Posterior cingulate gyrus (tissue), 11 donors: ENCODE measurements around the gene SETD2.

Source experiments
- DNase-seq, 10 donors: peaks; one replicate each; pipeline versions ENCODE4 v3.0.0 to v3.0.0-alpha.2; 2020 to 2021; ENCODE audit warnings: mixed read lengths in 3 of 10
- intact Hi-C: fragments of 100-400 bp; cut with DNase I; formaldehyde crosslinking; loops from one replicate; pipeline ENCODE4 v1.15.1; 2023

The SETD2 gene

DNA sequence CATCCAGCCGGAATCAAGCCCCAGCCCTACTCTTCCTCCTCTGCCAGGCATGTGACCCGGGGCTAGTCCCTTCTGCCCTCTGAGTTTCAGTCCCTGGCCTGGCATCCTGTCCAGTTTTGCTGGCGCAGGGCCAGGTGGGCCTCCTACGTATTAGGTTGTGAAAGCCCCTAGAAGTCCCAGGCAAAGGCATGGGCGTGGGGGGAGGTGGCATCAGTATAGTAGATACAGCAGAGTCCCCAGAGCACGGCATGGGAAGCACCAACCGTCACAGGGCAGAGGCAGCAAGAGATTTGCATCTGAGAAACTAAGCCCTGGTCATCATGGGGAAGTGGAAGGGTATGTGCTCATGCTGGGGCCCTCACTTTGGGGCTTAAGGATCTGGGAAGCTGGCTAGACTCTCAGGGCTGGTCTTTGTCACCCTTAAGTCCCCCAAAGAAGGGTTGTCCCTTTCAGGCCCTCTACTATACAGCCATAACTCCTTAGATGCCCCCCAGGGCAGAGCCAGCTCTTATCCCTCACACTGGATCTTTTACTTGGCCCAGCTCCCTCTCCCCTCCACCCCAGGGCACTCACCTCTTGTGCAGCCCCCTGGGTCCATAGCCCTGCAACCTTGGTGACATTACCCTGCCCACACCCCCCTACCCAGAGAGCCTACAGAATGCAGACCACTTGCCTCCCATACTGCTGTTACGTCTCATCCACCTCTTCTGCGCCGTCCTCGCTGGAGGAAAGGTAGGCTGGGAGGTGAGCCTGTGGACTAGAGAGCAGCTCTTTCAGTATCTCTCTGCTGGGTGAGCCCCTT, 173.1 kb downstream of the SETD2 start:
- intact Hi-C loops = no loop called here
- peak in 1 of 10 donors; percentile 34 for DNase-seq

DNA sequence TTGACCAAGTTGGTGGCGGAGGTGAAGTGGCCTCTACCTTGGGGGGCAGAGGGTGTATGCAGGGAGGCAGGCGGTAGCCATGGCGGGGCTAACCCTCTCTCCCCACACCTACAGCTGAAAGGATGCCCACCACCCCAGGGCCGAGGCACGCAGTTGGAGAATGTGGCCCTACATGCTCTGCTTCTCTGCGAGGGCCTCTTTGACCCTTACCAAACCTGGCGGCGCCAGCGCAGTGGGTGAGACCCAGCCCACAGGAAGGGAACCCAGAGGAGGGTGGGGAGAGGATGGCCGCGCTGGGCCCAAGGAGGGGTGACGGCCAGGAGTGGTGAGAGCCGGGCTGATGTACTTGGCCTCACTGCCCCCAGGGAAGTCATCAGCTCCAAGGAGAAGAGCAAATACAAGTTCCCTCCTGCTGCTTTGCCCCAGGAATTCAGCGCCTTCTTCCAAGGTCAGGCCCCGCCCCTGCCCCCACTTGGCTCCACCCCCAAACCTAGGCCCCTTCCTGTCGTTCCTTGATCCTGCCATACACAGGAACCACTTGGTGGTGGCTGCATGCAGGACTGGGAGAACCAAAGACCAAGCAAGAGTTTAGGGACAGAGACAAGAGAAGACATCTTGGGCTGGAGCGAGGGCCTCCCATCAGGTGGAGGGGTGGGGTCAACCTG, 174.6 kb downstream of the SETD2 start:
- intact Hi-C loops = no loop called here
- DNase-seq = no peak

DNA sequence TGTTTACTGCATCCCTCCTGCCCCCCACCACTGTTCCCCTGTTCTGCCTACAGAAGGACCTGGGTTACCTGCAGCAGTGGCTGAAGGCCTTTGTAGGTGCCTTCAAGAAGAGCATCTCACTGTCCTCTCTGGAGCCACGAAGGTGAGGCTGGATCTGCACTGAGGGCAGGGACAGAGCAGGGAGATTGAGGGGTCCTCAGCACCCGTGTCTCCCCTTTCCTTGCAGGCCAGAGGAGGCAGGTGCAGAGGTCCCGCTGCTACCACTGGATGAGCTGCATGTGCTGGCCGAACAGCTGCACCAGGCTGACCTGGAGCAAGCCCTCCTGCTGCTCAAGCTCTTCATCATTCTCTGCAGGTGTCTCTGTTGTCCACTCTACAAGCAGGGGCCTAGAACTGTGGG, 175.3 kb downstream of the SETD2 start:
- intact Hi-C loops = no loop called here
- DNase-seq = no peak

DNA sequence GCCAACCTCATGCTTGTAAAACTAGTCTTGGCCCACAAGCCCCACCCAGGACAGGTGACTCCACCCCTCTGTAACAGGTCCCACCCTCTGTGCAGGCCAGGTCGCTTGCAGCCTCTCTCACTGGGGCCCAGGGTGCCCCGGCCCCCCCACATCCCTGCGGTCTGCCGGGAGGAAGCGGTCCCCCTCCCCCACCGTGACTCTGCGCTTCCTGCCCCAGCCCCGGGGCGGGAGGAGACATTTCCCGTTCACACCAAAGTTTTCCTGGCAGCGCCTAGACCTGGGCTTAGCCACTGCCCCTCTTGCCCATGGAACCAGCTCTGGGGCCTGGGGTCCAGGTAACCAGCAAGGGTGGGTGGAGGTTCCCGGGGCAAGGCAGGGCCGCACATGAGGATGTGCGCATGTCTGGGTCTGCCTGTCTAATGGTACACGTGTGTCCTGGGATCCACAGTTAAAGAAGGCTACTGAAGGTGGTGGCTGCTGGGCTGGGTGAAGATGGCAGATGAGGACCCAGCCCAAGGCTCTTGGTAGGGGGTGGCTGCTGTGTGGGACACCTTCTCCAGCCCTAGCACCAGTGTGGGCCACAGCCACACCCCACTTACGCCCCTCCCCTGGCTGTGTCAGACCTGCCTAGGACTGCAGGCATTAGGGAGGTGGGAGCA, 176.0 kb downstream of the SETD2 start:
- intact Hi-C loops = no loop called here
- DNase-seq = peak in 2 of 10 donors; percentile 25 to 86

DNA sequence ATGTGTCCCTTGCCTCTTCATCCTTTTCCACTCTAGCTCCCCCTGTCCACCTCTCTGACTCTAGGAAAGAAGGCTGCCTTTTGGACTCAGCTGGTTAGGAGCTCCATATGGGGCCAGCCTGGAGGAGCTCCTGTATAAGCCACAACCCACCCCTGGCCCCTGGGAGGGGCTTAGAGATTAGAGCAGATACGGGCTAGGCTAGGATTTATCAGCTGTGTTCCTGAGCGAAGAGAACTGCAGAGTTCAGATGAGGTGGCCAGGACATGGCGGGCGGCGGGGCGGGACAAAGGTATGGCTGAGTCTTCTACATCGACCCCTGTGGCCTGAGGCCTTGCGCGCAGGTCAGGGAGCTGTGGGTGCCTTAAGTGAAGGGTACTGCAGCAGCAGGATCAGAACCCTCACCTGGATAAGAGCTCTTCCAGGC, 176.6 kb downstream of the SETD2 start:
- intact Hi-C loops = no loop called here
- peak in 1 of 10 donors; percentile 57 for DNase-seq

DNA sequence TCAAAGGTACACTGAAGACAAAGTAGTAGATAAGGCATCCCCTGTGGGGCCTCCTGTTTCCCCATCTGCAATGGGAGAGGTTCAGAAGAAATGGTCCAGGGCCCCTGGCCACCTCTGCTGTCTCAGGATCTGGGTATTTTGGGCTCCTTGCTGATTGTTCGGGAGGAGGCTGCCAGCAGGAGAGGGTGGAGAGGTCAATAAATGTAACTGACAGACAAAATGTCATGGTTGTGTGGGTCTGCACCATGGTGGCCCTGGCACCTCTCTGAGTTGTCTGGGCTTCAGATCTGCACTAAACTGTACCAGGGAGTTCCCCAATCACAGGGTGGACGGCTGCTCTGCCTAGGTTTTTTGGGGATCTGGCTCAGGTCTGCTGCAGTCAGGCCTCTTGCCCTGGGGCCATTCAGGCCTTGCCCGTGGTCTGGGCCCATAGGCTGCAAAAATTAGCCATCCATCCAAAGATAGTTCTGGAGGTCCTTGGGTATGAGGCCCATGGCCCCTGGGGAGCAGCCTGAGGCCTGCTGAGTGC, 177.1 kb downstream of the SETD2 start:
- intact Hi-C loops = no loop called here
- DNase-seq = peak in 2 of 10 donors; percentile 58 to 74

DNA sequence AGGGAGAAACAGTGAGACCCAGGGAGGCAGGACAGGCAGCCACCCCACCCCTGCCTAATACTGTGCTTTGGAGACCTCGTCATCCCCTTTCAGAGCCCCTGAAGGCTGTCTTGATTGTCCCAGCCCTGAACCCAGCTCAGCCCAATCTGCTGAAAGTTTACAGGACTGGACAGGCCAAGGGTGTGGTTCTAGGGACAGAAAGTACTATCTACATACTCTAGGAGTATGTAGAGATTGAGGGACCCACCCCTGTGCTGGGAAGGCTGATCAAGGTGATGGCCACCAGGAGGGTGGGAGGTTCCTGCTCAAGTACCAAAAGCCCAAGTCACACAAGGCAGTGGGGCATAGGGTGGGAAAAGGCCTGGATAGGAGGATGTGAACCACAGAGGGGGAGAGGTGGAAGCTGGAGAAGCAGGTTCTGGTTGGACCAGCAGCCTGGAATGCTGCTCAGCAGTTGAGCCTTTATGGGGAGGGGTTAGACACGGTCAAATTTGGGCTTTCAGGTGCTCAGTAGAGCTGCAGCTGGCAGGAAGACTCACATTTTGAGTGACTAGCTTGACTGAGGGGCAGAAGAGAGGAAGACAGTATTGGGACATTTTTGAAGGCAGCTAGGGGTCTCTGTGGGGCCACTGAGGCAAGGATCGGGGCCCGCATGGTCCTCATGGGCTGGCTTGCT, 177.7 kb downstream of the SETD2 start:
- intact Hi-C loops = no loop called here
- peak in 4 of 10 donors; percentile 1 to 43 (median 14) for DNase-seq

DNA sequence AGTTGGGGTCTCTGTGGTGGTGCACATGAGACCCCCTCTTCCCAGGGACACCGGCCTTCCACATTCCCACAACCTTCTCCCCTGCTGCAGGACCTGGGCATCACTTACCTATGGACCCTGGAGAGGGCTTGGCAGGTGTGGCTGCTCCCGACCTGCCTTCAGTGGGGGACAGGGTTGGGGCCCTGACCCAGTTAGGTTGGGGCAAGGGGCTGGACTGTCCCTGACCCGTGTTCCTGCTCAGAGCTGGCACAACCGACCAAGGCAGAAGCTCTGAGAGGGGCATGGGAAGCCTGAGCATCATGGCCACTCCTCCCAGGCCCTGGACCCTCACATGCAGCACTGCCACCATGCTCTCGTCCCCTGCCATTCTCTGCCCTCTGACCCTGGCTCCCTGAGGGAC, 178.3 kb downstream of the SETD2 start:
- intact Hi-C loops = no loop called here

DNA sequence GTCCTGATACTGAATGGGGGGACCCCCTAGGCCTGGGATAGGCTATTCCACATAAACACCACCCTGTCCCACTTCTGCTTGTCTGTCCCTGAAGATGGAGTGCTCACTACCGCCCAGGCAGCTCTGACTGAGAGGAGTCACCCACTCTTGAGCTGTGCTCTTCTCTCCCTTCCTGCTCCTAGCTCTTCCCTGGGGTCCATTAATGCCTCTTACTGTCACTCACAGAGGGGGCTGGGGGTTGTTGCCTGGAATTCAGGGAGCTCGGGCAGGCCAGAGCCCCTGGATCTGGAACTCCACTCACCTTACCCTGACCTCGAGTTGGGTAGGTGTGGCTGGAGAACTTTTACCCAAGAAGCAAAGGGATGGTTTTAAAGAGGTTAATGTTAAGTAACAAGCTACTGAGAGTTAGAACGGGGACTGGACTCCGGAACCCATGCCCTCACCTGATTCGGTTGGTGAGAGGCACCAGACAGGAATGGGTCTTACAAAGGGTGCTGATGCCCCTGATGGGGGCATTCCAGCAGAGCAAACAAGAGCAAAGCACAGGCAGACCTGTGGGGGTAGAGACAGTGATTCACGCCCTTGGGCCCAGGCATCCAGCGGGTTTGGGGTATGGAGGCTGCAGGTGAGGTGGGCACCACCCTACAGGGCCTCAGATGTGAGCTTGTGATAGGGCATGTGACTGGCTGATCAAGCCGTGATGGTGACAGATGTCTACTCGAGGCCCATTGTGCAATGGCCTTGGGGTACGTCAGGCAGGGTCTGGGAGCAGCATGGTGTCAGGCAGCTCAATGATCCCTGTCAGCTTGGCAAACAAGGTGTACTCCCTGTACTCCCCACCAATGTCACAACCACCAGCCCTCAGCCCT, 179.1 kb downstream of the SETD2 start:
- DNase-seq = peak in 4 of 10 donors; percentile 0 to 72 (median 32)
- intact Hi-C loops = no loop called here

More for the DNA sequence above, 178.3 kb downstream of the SETD2 start:
- DNase-seq = peak in 4 of 10 donors; percentile 1 to 52 (median 14)

DNA sequence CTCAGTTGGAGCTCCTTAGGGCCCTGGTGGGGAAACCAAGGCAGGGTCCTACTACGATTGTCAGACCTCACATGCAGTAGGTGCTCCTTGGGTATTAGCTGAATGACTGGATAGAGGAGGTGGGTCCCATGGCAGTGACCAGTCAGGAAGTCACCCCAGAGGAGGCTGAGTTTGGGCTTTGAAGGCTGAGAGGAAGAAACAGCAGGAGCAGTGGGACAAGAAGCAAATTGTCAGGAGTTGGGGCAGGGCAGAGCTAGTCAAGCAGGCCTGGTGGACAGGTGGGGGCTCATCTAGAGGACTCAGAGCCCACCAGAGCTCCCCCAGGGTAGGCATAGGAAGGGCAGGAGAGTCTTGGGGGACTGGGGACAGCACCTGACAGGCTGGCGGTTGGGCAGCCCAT, 181.4 kb downstream of the SETD2 start:
- DNase-seq = peak in 2 of 10 donors; percentile 17 to 25
- intact Hi-C loops = no loop called here

DNA sequence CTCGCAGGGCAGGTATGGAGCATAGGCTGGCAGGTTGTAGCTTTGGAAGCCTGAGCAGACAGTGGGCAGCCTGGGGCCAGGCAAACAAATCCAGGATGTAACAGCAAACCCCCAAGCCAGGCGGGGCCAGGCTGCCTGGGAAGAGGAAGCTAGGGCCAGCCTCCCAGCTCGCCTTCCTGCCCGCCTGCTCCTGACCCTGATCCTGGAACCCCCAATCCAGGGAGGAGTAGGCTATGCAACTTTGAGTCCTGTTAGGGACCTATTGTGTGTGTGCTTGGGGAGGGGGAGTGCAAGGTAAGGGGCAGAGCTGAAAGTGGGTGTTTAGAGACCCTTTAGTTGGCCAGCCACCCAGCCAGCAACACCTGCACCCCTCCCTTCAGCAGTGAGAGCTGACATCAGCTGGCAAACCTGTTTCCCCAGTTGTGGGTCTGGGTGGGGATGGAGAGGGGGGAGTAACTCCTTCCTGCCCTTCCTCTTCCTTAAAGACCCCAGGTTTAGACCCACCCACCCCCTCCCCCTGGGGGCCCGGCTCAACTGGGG, 181.9 kb downstream of the SETD2 start:
- intact Hi-C loops = no loop called here
- DNase-seq = peak in 3 of 10 donors; percentile 35 to 76 (median 72)

DNA sequence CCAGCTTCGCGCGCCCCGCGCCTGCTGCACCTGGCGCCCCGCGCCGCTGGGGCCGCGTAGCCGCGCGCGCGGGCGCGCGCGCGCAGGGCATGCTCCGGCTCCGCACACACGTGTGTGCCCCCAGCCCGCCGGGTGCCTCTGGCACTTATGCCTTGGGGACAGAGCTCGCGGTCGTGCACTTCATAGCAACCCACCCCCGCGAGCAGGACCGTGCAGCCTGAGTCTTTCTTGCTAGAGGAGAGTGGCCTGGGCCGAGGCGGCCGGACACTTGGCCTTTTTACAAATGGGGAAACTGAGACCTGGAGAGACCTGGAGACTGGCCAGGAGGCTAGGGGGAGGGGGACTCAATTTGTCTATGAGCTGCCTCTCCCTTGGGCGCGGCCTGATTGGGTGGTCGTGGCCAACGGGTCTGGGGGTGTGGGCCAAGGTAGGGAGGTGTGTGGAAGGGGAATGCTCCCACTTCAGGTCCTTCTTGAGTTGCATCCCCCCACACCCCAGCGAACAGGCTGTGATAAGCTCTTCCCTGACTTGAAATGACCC, 183.9 kb downstream of the SETD2 start:
- intact Hi-C loops = loop anchor here (5.0 kb wide), 1 partner anchor 302 kb away; the partner anchor contains the start of genes KIF9 and KLHL18
- peak in 3 of 10 donors; percentile 63 to 86 (median 84) for DNase-seq

DNA sequence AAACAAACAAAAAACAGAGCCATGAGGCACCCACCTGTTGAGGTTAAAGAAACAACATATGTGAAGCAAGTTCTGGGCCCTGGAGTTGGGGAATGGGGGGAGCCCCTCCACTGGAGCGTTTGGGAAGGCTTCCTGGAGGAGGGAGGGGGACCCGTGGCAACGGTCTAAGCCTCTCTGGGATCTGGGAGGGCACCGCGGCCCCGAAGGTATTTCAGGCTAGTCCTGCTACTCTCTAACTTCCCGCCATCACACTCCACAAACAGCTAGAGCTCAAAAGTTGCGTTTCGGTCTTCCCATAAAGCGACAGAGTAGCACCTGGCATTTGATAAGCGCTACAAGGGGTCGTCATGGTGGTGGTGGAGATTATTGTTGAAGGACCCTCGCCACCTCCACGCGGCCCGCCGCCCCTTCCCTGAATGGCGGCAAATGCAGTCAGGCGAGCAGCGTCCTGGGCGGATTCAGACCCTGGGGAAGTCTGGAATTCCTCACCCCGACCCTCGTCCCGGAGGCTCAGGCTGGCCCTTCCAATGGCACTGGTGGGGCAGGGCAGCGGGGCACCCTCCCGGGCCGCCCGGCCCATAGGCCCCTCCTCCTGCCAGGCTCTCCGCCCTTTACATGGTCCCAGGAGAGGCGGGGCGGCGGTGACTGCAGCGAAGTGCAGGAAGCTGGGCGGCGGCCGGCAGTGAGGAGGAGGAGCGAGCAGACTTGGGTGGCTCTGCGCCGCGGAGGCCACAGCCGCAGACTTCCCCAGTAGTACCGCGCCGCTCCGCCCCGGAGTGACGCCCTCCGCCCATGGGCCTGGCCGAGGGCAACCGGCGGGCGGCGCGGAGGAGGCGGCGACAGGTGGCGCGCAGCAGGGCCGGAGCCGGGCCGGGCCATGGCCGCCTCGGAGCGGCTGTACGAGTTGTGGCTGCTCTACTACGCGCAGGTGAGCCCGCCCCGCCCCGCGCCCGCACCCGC, 184.6 kb downstream of the SETD2 start, which contains the start of gene NBEAL2:
Gene NBEAL2, plus strand, starts transcription at position 682 of the 960 bp plus-strand sequence. Its CDS starts 196 bp downstream, at position 878.
- peak; percentile 62 to 98 (median 80) for DNase-seq
- intact Hi-C loops = loop anchor here (5.0 kb wide), 1 partner anchor 303 kb away; the partner anchor contains the start of genes KIF9 and KLHL18

DNA sequence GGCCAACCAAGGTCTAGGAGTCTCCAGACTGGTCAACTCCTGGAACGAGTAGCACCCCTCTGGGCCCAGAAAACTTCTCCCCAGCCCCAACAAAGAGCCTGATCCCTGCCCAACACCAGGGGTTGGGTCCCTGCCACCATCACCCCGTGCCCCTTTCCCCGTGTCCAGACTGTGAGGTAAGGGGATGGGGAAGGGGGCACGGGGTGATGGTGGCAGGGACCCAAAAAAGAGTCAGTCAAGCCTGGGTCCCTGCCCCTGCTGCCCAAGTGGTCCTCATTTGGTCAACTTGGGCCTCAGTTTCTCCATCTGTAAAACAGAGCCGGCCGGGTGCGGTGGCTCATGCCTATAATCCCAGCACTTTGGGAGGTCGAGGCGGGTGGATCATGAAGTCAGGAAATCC, 185.5 kb downstream of the SETD2 start:
- DNase-seq = peak in 3 of 10 donors; percentile 44 to 77 (median 58)
- intact Hi-C loops = loop anchor here (5.0 kb wide), 1 partner anchor 304 kb away; the partner anchor contains the start of genes KIF9 and KLHL18

DNA sequence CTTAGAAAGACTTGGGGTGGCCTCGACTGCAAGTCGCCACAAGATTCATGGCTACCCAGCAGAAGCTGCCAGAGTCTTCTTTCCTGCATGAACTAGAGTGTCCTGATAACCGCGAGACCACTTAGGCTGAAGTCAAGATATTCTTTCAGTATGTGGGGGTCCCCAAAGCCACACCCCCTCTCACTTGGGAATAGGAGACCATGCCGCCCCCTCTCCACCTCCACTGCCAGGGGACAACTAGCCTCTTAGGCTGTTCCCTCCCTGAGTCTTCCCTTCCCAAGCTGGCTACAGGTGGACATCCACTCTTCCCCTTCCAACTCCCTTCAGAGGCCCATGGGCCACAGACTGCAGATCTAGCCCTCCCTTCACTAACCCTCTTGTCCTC, 186.1 kb downstream of the SETD2 start:
- peak in 3 of 10 donors; percentile 14 to 29 (median 16) for DNase-seq
- intact Hi-C loops = loop anchor here (2.0 to 5.0 kb wide), 2 partner anchors 187 to 304 kb away; partner anchors contain the start of genes KIF9, KLHL18 and SETD2

DNA sequence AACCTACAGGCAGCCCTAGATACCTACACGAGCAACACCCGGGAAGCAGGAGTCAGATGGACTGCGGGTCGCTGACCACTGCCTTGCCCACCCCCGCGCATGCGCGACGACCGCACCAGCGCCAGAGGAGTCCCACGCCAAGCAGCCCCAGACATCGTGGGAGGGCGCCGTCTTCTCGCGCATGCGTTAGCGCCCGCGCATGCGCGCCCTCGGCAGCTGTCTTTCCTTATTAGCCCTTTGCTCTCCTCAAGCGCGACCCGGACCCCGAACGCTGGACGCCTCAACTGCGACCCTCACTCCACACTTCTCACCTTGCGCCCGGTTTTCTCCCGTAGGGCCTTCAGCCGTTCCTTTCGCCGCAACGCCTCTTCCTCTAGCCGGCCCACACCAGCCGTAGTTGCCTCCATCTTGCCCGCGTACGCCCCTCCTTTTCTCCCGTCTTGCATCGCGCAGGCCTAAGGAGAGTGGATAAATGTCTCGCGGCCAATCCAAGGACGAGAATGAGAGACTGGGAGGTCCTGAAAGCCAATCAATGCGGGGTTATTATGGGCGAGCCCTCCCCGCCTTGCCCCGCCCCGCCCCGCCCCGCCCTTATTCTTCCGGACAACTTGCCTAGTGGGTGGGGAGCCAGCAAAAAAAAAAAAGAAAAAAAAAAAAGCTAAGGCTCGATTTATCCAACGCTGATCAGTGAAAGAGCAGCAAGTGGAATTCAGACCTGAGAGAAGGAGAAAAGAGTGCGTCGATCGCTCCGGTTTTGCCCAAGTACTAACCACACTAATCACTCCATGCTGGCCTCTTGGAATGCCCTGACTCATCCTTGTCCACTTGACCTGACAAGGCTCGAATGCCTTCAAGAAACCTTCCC, 187.4 kb downstream of the SETD2 start, which contains the start of gene CCDC12:
Gene CCDC12, minus strand, starts transcription at position 420 of the 865 bp plus-strand sequence. Its CDS starts 13 bp downstream, at position 407.
- peak; percentile 91 to 99 (median 96) for DNase-seq
- intact Hi-C loops = loop anchor here (1.0 to 5.0 kb wide), 3 partner anchors 33 to 306 kb away; partner anchors contain the start of genes KIF9, KLHL18 and SETD2
